HG03064 (cell line): ENCODE measurements around the gene IL22.

Experiments
- ATAC-seq: cut with Tn5 transposase; IDR thresholded peaks from one replicate; pipeline ENCODE4 v1.9.1; 2021; ENCODE audit warnings: low read depth; ENCODE audit not compliant: unreplicated experiment

Gene IL22

DNA sequence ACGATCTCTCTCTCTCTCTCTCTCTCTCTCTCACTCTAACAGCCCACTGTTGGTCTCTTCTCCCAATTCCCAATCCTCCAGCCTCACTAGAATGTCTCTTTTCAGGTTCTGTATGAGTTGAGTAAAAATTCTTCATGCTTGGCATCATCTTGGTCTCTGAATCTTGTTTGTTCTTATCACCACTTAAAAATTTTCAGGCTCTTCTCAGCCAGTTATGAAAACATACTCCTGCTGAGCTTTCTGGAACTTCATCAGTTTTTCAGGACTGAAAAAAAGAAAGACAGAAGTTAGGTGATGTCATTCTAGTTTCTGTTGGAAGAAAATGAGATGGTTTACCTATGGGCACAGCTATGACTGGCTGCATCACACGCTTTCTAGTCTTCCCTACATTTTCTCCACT lies 11.5 kb upstream of the IL22 start:
- ATAC-seq: no peak

DNA sequence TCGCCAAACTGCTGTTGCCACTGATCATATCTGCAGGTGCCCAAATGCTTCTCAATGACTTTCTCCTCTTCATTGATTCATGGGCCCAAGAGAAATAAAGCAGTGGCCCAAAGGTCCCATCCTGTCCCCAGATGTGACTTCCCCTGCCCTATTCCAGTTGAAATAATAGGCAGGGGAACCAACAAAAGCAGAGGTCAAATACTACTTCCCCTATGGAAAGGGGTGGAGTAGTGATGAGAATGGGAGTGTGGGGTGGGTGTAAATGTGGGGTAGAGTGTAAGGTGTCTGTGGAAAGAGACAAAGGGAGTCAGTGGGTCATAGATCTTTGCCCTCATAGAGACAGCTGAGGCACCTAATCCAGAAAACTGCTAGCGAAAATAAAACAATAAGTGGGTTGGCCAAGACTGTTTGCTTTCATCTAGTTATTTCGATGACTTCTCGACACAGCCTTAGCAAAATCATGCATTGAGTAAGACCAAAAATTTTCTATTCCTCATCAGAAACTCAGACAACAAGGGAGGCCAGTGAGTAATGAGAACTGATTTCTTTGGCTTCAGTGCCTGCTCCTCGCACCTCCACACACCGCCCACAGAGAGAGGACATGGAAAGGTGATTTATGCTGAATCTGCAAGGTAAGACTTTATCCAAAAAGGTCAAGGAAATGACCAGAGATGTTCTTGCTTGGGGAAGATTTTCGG lies 10.9 kb upstream of the IL22 start:
- ATAC-seq: no peak

DNA sequence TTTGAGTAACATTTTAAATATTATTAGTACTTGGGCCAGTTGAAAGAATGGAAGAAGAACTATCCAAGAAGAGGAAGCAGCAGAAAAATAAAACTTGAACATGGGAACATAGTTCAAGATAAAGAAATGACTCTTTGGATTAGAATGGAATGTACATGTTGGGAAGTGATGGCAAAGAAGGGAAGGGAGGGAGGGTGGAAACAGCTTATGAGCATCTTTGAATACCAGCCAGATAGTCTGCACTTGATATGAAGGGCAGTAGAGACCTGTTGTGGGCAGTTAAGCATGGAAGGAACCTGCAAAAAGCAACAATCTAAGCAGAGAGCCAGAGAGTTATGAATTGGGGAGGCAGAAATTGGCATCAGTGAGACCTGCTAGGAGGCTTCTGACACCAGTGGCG lies 10.0 kb upstream of the IL22 start:
- ATAC-seq: no peak

DNA sequence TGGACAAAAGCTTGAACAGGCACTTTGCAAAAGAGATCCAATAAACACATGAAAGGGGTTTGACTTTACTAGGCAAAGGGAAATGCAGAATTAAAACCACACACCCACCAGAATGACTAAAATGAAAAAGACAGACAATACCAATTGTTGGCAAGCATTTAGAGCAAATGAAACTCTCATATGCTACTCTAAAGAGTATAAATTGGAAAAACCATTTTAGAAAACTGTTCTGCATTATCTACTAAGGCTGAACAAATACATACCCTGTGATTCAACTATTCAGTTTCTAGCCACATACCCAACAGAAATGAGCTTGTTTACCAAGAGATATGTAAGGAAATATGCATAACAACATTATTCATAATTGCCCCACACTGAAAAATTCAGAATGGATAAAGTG lies 8.5 kb upstream of the IL22 start:
- ATAC-seq: no peak

DNA sequence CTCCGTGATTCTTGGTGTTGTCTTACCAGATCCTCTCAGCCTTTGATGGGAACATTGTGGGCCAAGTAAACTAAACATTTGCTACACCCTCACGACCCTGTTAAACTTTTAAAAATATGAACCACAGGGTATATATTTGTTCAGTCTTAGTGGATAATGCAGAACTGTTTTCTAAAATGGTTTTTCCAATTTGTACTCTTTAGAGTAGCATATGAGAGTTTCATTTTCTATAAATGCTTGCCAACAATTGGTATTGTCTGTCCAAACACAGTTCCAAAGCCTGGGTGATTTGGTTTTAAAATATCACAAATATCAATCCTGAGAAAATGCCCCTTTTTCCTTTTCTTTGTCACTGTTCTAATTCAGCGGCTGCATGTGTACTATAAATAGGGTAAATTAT lies 6.7 kb upstream of the IL22 start:
- ATAC-seq: no peak

DNA sequence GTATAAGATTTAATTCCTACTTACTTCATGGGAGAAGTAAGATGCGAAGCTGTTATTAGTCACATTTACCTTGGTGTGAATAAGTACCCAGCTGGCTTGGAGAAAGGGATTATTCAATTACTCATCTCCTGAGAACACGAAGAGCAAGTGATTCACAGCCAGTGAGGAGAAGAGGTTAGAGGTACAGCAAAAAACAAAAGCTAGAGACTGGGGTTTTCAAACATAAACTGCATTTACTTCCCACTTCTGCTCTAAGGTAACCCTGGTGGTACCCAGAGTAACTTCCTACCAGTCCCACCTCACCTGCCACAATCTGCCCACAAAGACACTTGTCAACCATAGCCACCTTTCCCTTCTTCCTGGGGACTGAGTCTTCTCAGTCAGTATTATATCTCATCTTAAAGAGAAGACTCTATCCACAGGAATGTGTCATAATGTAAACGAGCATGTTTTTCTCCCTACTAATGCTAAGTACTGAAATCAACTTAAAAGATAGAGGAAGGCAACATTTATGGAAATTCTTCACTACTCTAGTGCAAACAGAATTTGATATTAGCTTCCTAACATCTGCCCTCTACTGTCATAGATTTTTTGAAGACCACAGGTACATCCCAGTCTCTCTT lies 6.0 kb upstream of the IL22 start:
- ATAC-seq: no peak

DNA sequence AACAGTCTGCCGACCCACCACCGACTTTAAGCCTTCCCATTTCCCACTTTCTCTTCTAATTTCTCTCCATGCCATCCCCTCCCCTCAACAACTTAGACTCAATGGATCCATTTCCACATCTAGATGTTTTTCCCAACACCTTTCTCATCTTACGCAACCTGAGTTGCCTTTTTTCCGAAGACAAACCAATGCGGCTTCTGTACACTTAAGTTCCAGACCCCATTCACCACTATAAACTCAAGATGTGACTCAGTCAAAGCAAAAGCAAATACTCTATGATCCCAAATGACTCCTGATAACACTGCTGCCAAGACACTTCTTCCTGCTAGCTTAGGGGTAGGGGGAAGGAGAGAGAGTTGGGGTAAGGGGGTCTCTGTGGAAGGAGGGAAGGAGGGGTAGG lies 1.3 kb downstream of the IL22 start:
- ATAC-seq: no peak

DNA sequence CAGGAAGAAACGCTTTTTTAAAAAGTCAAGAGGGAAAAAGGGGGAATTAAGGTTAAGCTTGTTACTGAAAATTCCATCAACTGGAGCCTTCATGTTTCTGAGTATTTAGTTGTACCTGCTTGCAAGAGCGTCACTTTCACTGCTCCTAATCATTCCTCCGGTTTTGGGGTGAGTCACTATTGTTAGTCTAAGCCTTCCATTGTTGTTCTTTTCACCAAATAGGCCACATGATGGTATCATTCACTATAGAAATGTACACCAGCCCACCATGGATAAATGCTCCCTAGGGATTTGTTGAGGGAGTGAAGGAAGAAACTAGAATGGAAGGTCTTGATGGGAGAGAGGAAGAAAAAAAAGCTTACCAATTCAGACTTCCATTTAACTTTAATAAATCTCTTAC lies 3.0 kb downstream of the IL22 start:
- ATAC-seq: no peak

DNA sequence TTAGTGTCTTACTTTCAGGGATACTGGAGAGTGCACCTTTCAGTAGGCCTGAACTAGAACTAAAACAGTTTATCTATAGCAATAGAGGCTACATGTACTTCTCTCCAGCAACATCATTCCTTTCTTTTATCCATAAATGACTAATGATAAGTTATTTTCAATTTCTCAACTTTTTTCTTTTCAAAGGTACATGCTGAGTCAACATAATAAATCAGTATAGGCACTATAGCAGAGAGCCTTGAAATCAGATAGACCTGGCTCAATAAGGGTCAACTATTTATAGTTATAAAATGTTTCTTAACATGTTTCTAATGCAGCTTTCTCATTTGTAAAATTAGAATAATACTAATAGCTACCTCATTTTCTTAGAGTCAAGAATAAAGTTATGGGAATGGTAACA lies 5.6 kb downstream of the IL22 start:
- no peak for ATAC-seq

DNA sequence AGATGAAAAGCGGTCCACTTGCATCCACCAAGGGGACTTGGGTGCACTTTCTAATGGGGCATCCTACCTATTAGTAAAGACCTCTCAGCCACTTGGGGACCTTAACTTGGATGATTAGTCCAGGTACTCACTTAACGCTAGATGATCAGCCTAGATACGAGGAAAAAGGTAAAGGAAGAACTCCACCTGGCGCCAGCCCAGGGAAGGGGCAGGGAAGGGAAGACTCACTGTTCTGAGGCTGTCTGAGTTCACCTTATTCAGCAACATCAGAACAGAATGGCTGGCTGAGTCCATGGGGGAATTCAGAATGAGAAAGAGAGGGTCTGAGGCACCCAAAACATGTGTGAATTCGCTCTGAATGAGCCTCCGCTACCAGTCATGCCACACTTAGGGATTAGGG lies 7.1 kb downstream of the IL22 start:
- no peak for ATAC-seq

DNA sequence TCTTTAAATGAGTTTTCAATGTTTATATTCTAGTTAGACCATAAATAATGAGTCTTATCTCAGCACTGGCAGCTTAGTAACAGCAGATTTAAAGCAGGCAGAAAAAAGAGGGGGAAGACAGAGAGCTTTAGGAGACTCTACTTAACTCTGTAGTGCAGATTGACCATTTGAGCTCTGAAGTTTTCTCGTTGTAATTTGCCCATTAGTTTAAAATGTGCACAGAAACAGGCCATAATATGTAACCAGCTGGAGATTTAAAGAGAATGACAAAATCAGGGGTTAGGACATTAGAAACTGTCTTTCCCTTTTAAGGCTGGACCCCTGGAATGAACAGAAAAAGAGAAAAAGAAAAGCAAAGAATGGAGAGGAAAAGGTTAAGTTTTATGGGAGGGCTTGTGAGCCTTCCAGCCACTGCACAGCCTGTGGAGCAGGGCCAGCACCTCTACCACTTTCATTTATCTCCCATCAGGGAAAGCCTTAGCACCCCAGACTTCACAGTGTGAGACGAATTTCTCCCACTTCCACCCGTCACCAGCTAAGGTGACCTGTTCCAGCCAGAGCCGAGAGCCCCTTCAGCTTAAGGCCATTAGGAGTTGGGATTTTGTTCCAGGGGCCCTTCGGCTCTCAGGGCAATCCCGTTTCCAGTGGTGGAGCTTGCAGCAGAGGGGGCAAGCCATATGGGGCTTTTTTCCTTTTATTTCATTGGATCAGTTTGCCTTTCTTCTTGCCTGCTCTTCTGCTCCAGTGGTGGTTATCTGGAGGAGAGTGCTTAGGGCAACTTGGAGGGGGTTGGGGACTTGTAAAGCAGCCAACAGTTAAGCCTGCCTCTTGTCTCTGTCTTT lies 8.0 kb downstream of the IL22 start:
- ATAC-seq: no peak

DNA sequence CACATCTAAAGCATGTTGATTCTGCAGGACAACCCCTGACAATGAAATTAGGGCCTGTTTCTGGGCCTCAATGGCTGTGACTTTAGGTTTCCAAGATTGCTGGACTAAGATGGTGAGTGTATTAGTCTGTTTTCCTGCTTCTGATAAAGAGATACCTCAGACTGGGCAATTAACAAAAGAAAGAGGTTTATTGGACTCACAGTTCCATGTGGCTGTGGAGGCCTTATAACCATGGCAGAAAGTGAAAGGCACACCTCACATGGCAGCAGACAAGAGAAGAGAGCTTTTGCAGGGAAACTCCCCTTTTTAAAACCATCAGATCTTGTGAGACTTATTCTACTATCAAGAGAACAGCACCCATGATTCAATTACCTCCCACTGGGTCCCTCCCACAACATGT lies 10.6 kb downstream of the IL22 start:
- no peak for ATAC-seq

DNA sequence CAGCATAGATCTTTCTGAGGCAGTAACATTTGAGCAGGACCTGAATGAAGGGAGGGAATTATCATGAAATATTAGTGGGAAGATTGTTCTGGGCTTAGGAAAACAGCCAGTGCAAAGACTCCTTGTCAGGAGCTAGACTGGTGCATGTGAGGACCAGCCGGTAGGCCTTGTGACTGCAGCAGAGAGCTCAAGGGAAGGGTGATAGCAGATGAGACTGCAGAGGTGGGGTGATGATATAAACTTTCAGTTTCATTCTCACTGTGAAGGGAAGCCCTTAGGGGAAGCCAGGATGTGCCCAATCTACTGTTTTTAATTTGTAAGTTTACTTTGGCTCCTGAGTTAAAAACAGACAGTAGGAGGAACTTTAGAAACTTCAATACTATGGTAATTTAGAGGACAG lies 12.4 kb downstream of the IL22 start:
- peak; percentile 97 for ATAC-seq

DNA sequence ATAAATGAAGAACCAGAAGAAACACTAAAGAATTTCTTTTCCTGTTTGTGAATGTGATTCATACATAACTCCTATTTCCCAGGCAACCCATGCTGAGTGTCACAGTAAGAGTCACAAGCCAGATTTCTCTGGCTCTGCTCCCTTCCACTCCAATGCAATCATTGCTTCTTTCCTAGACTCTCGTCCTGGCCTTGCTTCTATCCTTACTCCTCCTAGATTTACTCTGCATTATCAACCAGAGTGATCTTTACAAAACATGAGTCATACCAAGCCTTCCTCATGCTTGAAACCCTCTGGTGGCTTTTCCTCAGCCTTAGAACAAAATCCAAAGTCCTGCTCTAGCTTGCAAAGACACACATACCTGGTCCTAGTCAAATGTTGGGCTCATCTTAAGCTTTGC lies 13.3 kb downstream of the IL22 start:
- no peak for ATAC-seq

DNA sequence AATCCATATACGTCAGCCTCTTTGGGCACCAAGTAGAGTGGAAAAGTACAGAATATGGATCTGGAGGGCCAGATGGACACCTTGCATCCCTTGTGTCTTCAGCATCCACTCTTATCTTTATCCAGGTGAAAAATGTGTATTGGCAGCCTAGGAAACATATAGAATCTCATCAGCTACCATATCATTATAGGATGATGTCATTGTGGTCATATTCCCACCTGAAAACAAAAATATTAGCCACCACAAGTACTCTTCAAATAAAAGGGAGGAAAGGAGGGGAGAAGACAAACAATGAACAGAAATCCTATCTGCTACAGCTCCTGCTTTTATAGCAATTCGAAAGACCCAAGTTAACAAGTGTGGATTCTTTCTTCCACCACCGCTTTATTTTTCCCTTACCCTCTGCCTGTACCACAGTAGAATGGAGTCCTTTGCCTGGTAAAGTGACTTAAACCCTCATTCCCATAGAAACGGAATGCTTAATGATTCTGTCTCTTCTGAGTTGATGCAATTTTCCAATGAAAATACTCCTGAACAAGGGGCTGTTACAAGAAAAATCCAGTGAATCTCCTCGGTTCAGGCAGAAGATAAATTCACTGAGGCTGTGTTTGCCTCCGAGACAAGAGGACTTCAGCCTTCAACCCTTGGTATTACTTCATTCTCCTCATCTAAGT lies 14.0 kb downstream of the IL22 start:
- no peak for ATAC-seq

DNA sequence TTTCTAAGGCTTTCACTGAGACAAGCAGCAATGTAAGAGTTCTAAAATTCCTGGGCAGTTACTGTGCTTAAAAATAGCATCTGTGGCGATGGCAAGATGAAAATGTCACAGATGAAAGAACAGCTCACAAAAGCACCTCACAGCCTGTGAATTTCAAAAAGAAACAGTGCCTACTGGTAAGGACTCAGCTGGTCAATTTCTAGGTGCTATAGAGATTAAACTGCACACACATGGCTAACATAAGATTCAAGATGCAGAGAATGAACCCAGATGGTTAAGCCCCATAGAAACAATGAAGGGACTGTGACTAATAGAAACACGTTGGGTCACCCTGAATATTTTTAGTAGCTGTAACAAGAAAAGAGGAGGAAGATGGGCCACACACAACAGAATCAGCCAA lies 15.8 kb downstream of the IL22 start:
- no peak for ATAC-seq

DNA sequence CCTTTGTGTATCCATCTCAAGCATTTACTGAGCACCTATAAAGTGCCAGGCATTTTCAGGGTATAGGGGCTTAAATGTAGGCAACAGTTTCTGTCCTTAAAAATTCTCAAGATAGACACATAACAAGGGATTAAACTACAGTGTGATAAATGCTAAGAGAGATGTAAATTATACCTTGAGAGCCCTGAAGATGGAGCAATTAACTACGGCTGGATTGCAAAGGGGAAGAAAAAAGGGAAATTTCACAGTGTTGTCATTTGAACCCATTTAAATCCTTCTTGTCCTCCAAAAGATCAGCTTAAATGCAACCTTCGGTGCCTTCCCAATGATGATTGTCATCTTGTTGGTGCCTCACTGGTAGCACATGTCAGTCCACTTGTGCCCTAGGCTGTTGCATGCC lies 16.3 kb downstream of the IL22 start:
- no peak for ATAC-seq

DNA sequence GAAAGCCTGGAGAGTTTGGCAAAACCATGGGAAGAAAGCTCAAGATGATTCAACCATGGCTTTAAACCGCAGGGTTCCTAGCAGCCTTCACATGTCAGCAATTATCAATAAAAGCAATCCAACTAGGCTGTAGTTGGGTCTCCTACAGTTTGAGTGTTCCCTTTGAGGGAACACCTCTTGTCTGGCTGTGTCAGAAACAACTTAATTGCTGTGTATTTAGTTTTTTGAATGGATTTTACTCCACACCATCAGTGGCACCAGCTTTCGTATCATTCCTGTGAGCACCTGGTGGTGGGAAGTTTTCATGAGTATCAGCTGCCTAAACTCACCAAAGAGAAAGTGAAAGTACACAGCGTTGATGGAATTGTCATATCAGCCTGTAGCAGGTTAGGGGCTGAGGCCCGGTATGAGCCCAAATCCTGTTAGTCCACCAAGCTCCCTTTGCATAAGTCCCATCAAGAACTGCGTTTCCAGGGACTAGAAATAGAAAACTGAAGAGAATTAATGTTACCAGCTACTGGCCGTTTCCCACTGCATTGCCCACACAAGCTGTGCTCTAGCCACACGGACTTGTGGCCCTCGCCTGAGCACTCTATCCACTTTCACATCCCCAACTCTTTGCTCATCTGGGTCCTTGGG lies 16.9 kb downstream of the IL22 start:
- ATAC-seq: no peak

DNA sequence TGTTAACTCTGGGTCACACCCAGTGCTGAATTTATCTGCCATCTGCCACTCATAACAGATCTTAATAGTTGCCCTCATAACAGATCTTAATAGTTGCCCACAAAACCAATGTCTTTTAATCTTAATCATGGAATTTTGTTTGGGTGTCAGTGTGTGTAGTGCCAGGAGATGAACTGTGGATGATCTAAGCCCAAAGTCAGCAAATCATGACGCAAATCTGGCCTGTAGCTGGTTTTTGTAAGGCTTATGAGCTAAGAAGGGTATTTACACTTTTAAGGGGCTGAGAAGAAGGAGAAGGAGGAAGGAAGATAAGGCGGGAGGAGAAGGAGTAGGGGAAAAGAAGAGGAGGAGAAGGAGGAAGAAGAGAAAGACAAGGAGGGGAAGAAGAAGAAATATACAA lies 17.8 kb downstream of the IL22 start:
- no peak for ATAC-seq

DNA sequence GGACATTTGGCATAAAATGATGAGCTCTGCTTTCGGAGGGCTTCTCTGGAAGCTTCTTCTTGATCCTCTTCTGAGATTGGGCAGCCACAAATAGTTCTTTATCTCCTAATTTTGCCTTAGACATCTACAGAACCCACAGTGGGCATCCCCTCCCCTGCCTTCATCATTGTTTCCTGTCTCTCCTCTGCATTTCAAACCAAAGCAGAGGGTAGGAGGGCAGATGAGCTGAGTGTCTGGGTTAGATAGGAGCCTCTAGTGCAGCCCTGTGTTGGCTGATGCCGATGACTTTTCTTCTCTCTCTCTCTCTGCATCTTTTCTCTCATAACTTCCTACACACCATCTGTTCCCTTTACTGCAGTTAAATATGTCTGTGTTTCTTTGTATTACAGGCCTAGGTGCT lies 19.3 kb downstream of the IL22 start:
- no peak for ATAC-seq

DNA sequence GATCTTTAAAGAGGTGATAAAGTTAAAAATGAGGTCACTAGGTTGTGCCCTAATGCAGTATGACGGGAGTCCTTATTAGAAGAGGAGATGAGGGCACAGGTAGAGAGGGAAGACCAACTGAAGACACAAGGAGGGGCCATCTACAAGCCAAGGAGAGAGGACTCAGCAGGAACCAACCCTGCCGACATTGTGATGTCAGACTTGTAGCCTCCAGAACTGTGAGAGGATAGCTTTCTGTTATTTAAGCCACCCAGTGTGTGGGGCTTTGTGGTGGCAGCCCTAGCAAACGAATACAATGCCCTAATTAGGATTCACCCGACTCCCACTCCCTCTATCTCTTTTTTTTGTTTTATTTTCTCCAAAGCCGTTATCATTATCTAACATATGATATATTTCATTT lies 19.9 kb downstream of the IL22 start:
- no peak for ATAC-seq
